Lower leg skin (tissue), 3 donors: ENCODE measurements around the gene PHF8.

Experiments used
- CTCF ChIP-seq, 3 donors: fragments of 450-650 bp; IDR thresholded peaks; one replicate each; pipeline ENCODE4 v1.5.1; 2016; ENCODE audit warnings: antibody characterized with exemption in 3 of 3, mild to moderate bottlenecking in 3 of 3, moderate library complexity in 2 of 3
- POLR2A ChIP-seq, 2 donors: fragments of 450-650 bp; IDR thresholded peaks; one replicate each; pipeline ENCODE4 v1.6.1; 2016 to 2017; ENCODE audit warnings: antibody characterized with exemption in 2 of 2, mild to moderate bottlenecking in 1 of 2, moderate library complexity in 1 of 2

- TF ChIP-seq CTCF (IDR thresholded peaks at IDR 0.05) (no peak), POLR2A (IDR thresholded peaks at IDR 0.05) (no peak)
These were observed 49.3 kb upstream of the PHF8 start for GRCh38 chrX:54093571-54093970.
